Activated gamma-delta T cell treated with anti-CD3 and anti-CD28 coated beads, Interleukin-2, amount 50 U/mL, for 16 hours (primary cell): ENCODE measurements around the gene LAMC3.
"Not testable (repeated sequence)": the region's sequence is repeated elsewhere in the genome, so short reads cannot be mapped to it uniquely, and the experiment has no call there.

ENCODE experiments used
- DNase-seq: peaks from one replicate; pipeline ENCODE4 v3.0.0-alpha.2; 2020; ENCODE audit warnings: low read depth

LAMC3 gene

GRCh38 chr9:130991778-130992681 is 16.9 kb upstream of the LAMC3 start:
- no peak for DNase-seq

GRCh38 chr9:130992682-130993032 is 16.3 kb upstream of the LAMC3 start:
- no peak for DNase-seq

- no peak for DNase-seq
Observed at GRCh38 chr9:130993303-130994030, 15.5 kb upstream of the LAMC3 start.

GRCh38 chr9:130994135-130995085 is 14.6 kb upstream of the LAMC3 start:
- DNase-seq, result no peak

GRCh38 chr9:130995086-130996011 is 13.6 kb upstream of the LAMC3 start:
- DNase-seq, result no peak

- no peak for DNase-seq
Observed at GRCh38 chr9:130996205-130996604, 12.8 kb upstream of the LAMC3 start.

- no peak for DNase-seq
Observed at GRCh38 chr9:130996676-130997394, 12.1 kb upstream of the LAMC3 start.

GRCh38 chr9:130997395-130997684 is 11.6 kb upstream of the LAMC3 start:
- DNase-seq, result no peak

- no peak for DNase-seq
Observed at GRCh38 chr9:130997925-130998596, 10.9 kb upstream of the LAMC3 start.

GRCh38 chr9:130998597-130999244 is 10.3 kb upstream of the LAMC3 start:
- no peak for DNase-seq

- DNase-seq, result no peak
Observed at GRCh38 chr9:130999245-130999623, 9.7 kb upstream of the LAMC3 start.

- not testable (repeated sequence) for DNase-seq
Observed at GRCh38 chr9:131000526-131000925, 8.4 kb upstream of the LAMC3 start.

GRCh38 chr9:131001021-131001420 is 8.0 kb upstream of the LAMC3 start:
- DNase-seq, result no peak

GRCh38 chr9:131001990-131002389 is 7.0 kb upstream of the LAMC3 start:
- DNase-seq, result no peak

GRCh38 chr9:131006601-131007000 is 2.4 kb upstream of the LAMC3 start:
- no peak for DNase-seq

- no peak for DNase-seq
Observed at GRCh38 chr9:131008086-131008485, 888 bp upstream of the LAMC3 start.

- no peak for DNase-seq
Observed at GRCh38 chr9:131008563-131008908, 438 bp upstream of the LAMC3 start.

- DNase-seq, result no peak
Observed at GRCh38 chr9:131010482-131011273, 1.7 kb downstream of the LAMC3 start.
